GM12864 (cell line): ENCODE measurements around the gene SPINK8.
"Not testable (repeated sequence)": the region's sequence is repeated elsewhere in the genome, so short reads cannot be mapped to it uniquely, and the experiment has no call there.

Source experiments
- DNase-seq: peaks from one replicate; pipeline ENCODE4 v3.0.0-alpha.2; 2011; ENCODE audit warnings: low read depth
- H3K4me3 ChIP-seq: 2 replicates; pipeline ENCODE4 v1.5.1; 2011; ENCODE audit warnings: mild to moderate bottlenecking, low read depth, low read length, control low read depth
- TF ChIP-seq, protein P1 (sequence below): IDR thresholded peaks from 2 replicates; pipeline ENCODE4 v1.5.1; 2011; ENCODE audit warnings: low read depth, mild to moderate bottlenecking, moderate library complexity, low read length, control low read depth, inconsistent platforms; ENCODE audit errors: missing control alignments

Gene SPINK8

DNA sequence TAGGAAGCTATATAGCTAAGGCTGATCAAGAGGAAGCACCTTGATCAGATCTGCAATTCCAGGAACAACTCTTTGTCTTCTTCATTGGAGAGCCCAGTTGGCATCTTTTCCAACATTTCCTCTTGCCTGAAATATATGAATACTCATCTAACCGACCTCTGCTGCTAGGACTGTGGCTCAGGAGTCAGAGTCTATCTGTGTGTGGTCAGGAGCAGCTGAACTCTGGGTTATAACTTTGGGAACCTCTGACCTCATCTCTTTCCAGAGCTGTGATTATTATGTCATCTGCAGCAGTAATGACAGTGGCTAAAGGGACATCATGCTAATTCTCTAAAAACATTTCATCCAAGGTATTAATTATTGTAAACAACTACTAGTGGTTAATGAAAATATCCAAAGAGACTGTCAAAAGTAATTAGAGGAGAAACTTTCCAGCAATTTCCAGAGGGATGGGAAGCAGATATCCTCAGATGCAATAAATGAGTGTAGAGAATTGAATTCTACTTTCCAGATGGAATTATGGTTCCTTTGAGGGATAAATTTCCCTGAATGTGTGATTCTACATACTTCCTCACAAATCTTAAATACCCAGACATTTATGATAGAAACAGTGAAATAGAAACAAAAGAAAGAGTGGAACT lies 11.5 kb upstream of the SPINK8 start:
- TF ChIP-seq, protein P1, sequence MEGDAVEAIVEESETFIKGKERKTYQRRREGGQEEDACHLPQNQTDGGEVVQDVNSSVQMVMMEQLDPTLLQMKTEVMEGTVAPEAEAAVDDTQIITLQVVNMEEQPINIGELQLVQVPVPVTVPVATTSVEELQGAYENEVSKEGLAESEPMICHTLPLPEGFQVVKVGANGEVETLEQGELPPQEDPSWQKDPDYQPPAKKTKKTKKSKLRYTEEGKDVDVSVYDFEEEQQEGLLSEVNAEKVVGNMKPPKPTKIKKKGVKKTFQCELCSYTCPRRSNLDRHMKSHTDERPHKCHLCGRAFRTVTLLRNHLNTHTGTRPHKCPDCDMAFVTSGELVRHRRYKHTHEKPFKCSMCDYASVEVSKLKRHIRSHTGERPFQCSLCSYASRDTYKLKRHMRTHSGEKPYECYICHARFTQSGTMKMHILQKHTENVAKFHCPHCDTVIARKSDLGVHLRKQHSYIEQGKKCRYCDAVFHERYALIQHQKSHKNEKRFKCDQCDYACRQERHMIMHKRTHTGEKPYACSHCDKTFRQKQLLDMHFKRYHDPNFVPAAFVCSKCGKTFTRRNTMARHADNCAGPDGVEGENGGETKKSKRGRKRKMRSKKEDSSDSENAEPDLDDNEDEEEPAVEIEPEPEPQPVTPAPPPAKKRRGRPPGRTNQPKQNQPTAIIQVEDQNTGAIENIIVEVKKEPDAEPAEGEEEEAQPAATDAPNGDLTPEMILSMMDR = no peak
- no peak overlapping the region for H3K4me3 ChIP-seq
- DNase-seq = no peak

DNA sequence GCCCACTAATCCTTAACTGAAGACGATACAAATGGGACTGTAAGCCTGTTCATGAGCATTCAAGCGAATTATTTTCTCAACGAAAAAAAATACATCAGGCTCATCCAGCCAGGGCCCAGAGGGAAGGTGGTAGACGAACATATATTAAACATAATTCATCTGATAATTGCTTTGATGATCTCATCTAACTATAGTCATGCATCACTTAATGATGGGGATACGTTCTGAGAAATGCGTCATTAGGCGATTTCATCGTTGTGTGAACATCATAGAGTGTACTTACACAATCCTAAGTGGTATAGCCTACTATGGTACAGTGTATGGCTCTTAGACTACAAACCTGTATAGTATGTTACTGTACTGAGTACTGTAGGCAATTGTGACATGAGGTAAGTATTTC lies 10.0 kb upstream of the SPINK8 start:
- DNase-seq = no peak
- TF ChIP-seq, protein P1 = no peak
- no peak overlapping the region for H3K4me3 ChIP-seq

DNA sequence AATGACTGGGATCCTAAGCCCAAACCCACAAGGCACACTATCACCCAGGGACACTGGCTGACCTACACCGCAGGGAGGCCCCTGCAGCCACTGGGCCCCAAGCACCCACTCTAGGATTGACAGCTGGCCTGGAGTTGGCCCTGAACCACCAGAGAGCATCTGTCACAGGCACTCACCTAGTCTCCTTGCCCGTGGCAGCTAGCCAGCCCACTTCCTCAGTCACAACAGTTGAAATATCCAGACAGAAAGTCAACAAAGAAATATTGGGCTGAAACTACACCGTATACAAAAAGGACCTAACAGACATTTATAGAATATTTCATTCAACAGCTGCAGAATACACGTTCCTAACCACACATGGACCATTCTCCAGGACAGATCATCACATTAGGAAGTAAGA lies 5.2 kb upstream of the SPINK8 start:
- DNase-seq = no peak
- TF ChIP-seq, protein P1 = no peak
- no peak overlapping the region for H3K4me3 ChIP-seq

GRCh38 chr3:48337536-48337935 lies 4.1 kb upstream of the SPINK8 start:
- DNase-seq, H3K4me3 ChIP-seq: not testable (repeated sequence)

GRCh38 chr3:48335286-48335685 lies 1.8 kb upstream of the SPINK8 start:
- H3K4me3 ChIP-seq, DNase-seq: not testable (repeated sequence)

DNA sequence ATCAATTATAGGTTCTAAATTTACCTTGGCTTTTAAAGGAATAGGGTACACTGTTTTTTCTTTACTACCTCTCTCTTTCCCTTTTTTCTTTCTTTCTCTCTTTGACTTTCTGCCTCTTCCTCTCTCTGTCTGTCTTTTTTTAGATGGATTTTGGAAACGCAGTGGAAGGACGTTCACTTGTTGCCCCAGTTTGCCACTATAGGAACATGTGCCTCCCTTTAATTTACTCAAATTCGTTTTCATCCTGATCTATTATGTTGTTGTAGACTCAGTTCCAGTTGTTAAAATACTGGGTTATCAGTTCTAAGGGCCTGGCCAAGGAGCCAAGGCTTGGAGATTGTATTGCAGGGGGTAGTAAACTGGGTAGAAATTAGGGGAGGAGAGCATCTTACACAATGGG lies 1.1 kb upstream of the SPINK8 start:
- TF ChIP-seq, protein P1 = no peak
- no peak overlapping the region for H3K4me3 ChIP-seq
- DNase-seq = no peak

GRCh38 chr3:48331706-48332435 lies 1.6 kb downstream of the SPINK8 start:
- H3K4me3 ChIP-seq, DNase-seq: not testable (repeated sequence)

- no peak for DNase-seq
- TF ChIP-seq, protein P1 = no peak
- no peak overlapping the region for H3K4me3 ChIP-seq
These were observed 12.5 kb downstream of the SPINK8 start for GRCh38 chr3:48320996-48321395.
